HG03432 (cell line): ENCODE results near the gene CRLF1.
"Not testable (repeated sequence)": the region's sequence is repeated elsewhere in the genome, so short reads cannot be mapped to it uniquely, and the experiment has no call there.

Source experiments
- ATAC-seq: cut with Tn5 transposase; IDR thresholded peaks from one replicate; pipeline ENCODE4 v1.9.1; 2021; ENCODE audit warnings: mild to moderate bottlenecking, moderate library complexity; ENCODE audit not compliant: unreplicated experiment

Gene CRLF1

DNA sequence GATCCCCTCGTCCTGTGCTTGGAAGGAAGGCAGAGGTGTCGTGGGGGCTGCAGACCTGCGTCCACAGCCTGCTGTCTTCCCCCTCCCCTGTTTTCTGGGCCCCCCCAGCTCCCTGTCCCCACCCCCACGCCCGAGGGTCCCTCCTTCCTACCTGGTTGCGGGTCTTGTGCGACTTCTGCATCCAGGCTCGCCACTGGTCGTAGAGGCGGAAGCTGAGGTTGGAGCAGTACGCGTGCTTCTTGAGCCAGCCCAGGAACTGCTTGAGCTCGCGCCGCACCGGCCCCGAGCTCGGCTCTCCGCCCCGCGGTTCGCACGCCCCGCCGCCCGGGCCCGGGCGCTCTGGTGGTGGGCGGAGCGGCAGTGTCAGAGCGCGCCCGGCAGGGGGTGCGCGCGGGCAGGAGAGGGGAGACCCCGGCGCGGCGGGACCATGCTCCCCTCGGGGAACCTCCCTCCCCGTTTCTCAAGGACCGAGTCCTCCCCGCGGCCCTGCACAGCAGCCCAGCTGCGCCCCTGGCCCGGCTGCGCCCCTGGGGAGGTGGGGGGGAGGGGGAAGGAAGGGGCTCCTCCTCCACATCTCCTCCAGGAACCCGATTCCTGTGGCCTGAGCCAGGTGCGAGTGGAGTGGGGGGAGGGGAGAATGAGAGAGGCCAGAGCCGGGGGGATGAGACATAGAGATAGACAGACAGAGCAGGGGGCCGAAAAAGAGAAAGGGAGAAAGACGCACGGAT is 12.3 kb downstream of the CRLF1 start:
- peak; percentile 64 for ATAC-seq

DNA sequence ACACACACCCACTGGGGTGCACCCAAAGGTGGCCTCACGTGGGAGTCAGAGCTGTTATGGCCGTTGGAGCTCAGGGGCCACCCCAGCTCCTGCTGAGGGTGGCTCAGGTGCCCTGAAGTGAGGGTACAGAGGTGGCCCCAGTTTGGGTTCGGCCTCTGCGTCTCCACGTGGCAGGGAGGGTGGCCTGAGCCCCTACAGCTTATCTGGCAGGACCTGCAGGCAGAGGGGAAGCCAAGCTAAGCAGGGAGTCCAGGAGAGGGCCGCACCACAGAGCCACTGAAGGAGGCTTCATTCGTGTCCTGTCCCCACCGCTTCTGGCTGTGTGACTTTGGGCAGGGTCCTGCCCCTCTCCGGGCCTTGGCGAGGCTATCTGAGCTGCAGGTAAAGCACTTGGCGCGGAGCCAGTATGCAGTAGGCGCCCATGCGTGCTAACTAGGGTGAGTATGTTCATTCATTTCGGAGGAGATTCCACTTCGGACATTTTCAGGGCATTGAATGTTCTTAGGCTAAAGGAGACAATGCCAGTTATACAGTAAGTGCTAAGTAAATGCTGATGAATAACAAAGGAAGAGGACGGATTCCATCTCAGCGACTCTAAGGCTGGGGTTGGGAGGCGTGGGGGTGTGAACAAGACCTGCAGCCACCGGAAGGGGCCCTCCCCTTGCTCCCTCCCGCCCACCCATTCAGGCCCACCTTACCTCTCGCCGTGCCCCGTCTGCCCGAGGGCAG is 13.1 kb downstream of the CRLF1 start:
- no peak for ATAC-seq

DNA sequence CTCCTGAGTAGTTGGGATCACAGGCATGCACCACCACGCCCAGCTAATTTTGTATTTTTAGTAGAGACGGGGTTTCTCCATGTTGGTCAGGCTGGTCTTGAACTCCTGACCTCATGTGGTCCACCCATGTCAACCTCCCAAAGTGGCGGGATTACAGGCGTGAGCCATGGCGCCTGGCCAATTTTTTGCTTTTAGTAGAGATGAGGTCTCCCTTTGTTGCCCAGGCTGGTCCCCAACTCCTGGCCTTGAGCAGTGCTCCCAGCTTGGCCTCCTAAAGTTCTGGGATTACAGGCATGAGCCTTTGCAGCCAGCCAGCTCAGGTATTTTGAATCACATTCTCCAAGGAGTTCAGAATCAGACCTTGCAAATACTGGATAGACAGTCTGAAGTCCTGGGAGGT is 13.9 kb downstream of the CRLF1 start:
- ATAC-seq, result not testable (repeated sequence)

DNA sequence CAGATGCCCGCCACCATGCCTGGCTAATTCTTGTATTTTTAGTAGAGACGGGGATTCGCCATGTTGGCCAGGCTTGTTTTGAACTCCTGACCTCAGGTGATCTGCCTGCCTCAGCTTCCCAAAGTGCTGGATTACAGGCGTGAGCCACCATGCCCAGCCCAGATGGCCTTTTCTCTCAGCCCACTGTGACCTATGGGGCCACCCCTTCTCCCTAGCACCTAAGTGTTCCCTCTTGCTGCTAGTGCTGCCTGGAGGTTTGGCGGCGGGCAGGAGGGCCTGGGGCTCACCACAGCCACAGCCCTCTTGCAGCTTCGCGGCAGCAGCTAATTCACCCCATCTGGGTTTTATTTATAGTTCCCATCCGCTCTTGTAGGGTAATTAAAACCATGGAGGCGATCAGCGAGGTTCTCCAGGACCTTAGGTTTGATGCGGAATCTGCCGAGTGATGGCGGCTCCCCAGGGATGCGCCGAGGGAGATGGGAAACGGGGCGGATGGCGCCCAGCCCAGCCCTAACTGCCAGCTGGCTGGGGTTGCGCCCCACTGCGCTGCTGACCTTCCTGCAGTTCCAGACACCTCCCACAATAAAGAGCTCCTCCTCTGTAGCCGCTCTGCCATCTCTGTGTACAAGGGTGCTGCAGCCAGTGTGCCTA is 14.7 kb downstream of the CRLF1 start:
- ATAC-seq, result no peak

DNA sequence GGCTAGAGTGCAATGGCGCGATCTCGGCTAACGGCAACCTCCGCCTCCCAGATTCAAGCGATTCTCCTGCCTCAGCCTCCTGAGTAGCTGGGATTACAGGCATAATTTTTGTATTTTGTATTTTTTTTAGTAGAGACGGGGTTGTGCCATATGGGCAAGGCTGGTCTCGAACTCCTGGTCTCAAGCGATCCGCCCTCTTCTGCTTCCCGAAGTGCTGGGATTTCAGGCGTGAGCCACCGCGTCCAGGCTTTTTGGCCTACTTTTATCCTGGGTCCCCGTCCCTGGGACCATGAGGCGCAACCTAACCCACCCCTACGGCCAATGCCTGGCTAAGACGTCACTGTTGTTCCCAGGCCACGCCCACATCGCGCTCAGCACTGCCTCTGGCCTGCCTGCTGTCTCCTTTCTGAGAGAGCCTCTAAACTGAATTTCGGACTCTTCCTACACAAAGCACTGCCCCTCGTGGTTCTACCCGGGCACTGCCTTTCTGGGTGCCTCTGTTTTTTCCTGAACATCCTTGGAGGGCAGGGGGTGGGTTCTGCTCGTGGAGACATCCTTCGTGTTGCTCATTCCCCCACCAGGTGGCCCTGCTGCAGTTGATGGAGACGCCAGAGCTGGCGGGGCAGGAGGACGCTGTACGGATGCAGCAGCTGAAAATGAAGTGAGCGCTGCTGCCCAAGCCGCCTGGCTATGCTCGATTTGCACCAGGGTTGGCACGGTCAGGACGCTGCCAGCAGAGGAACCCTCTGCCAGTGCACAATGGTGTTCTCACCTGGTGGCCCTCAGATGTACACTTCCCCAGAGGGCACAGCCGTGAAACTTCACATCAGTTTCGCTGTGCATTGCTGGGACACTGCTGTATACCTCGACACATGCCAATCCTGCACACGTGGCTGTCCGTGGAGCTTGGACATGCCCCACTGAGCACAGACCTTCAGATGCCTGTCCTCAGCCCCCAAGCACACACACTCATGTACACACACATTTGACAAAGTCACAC is 16.0 kb downstream of the CRLF1 start:
- ATAC-seq, result no peak

DNA sequence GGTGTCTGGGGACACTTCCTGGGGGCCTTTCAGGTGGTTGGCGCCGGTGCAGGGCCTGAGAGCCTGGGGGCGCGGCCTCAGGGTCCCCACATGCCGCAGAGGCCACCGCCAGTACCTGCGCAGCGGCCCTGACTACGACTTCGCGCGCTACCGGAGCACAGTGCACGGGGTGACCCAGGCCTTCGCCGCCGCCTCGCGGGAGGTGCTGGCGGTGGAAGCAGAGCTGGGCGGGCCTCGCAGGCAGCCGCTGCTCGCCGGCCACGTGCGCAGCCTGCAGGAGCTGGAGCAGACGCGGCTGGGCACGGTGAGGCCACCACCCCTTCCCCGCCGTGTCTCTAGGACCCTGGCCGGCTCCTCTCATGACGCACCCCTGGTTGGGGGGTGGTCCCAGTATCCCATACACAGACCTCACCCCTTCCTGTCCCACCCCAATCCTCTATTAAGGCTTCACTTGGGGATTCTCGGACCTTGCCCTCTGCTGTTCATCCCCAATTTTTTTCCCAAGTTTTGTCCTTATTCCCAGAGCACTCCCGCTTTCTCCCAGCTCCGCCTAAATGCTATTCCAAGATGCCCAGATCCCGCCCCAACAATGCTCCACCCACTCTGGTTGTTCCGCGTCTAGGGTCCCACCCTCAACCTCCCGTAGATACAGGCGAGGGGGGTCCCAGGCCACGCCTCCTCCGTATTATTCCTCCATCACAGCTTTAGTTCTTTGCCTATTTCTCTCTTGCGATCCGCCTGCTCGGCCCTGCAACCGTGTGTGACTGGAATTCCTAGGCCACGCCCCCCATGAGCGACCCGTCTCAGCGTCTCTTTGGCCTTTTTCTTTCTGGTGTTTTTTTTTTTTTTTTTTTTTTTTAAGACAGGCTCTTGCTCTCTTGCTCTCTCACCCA is 17.0 kb downstream of the CRLF1 start:
- ATAC-seq, result peak; percentile 35

DNA sequence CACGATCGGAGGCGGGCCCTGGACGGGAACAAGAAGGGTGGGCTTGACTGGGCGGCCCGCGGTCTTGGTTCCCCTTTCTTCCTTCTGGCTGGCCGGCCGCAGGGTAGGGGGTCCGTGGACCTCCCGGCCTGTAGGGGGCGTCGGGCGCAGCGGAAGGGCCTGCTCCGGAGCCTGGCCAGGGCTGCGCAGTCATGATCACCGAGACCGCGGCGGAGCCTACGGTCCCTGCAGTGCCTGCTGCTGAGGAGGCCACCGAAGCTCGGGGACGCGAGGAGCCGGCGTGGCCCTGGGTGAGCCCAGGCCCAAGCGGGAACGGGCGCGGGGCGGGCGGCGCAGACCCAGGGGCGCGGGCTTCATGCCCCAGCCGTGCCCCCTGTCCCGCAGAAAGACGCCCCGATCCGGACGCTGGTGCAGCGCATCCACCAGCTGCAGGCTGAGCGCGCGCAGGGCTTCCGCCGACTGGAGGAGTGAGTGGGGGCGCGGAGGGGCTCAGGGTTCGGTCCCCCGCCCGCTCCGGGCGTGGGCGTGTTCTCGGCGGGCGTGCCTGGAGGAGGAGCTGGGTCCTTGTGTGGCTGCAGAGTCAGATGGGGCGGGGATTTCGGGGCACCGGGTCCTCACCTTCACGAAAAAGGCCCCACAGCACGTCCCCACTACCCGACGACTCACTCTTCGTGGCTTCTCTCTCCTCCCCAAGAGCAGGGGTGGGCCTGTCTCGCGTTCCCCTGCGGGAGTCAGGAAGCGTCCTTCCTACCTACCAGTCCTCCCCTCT is 17.8 kb downstream of the CRLF1 start, which contains the start of gene REX1BD:
Gene REX1BD (plus strand): TSS at position 188 of the 769 bp plus-strand sequence. CDS start 4 bp downstream, at position 192.
- ATAC-seq, result peak; percentile 84

DNA sequence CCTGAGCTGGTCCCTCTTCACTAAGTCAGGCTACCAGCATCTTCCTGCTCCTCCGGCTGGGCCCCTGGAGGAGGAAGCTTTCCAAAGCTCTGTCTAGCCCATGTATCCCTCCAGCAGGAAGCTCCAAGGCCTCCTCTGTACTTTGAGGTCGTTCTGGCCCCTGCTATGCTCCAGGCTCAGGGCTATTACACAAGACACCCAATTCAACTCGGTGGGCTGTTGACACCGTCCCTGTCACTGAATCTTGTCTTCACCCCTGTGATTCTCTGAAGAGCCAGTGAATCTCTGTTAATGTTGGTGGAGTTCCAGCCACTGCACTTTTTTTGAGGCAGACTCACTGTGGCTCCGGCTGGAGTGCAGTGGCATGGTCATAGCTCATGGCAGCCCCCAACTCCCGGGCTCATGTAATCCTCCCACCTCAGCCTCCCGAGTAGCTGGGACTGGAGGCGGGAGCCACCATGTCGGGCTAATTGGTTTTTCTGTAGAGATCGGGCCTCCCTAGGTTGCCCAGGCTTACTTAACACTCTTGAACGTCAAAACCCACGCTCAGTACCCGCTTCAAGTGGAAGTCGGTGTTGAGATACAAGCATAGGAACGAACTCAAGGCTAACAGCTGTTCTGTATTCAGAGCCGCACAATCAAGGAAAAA is 18.5 kb downstream of the CRLF1 start:
- no peak for ATAC-seq

DNA sequence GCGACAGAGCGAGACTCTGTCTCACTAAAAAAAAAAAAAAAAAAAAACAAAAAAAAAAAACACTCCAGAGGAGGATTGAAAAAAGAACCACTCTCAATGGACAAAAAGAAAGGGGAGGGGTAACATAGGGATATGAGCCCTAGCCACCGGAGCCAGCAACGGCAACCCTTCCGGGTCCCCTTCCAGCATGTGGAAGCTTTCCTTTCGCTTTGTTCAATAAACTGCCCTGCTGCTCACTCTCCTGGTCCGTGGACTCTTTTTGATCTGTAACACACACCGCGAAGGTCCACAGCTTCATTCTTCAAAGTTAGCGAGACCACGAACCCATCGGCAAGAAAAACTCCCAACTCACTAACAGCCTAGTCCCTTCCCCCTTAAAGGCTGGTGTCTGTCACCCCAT is 19.0 kb downstream of the CRLF1 start:
- ATAC-seq, result no peak

DNA sequence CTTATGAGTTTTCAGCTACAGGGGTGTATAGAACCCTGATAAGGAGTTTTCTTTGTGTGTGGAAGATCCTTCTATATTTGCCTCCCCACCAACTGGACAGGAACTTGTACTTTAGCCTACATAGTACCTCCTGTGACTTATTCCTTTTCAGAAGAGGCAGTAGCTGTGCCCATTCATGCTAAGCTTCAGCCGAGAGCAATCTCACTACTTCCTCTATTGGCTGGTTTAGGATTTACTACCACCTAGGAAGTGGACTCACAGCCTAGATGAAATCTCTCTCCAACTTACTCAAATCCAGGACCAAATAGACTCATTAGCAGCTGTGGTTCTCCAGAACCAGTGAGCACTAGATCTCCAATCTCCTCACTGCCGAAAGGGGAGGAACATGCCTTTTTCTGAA is 20.3 kb downstream of the CRLF1 start:
- ATAC-seq, result no peak

DNA sequence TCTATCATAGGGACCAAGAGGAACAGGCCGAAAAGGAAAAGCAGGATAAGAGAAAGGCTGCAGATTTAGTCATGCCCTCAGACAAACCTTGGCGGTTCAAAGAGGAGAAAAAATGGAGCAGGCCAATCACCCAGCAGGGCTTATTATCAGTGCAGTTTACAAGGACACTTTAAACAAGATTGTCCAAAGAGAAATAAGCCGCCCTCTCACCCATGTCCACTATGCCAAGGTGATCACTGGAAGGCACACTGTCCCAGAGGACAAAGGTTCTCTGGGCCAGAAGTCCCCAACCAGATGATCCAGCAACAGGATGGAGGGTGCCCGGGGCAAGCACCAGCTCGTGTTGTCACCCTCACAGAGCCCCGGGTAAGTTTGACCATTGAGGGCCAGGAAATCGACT is 26.3 kb downstream of the CRLF1 start:
- ATAC-seq, result no peak

DNA sequence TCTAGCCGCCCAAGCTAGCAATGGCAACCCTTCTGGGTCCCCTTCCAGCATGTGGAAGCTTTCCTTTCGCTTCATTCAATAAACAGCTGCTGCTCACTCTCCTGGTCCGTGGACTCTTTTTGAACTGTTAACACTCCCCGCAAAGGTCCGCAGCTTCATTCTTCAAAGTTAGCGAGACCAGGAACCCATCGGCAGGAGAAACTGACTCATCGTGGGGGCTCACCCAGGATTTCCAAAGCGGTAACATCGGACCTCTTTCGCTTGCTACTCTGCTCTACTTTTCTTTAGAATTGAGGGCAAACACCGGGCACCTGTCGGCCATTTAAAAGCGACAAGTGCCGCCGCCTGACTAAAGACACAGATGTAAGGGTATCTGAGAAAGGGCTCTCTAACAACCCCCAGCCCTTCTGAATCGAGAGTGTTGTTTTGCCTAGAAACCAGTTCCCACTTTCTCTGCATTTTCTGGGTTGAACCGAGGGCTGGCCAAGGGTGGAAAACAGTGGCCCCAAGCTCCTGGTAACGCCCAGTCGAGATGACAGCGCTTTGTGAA is 29.2 kb downstream of the CRLF1 start:
- no peak for ATAC-seq

DNA sequence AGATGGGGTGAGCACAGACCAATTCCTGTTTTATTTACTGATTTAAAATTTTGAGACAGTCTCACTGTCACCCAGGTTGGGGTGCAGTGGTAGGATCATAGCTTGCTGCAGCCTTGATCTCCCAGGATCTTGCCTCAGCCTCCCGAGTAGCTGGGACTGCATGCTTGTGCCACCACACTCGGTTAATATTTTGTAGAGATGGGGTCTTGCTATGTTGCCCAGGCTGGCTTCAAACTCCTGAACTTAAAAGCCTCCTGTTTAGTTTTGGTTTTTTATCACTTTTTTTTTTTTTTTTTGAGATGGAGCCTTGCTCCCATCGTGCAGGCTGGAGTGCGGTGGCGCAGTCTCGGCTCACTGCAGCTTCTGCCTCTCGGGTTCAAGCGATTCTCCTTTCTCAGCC is 30.2 kb downstream of the CRLF1 start:
- ATAC-seq, result no peak

DNA sequence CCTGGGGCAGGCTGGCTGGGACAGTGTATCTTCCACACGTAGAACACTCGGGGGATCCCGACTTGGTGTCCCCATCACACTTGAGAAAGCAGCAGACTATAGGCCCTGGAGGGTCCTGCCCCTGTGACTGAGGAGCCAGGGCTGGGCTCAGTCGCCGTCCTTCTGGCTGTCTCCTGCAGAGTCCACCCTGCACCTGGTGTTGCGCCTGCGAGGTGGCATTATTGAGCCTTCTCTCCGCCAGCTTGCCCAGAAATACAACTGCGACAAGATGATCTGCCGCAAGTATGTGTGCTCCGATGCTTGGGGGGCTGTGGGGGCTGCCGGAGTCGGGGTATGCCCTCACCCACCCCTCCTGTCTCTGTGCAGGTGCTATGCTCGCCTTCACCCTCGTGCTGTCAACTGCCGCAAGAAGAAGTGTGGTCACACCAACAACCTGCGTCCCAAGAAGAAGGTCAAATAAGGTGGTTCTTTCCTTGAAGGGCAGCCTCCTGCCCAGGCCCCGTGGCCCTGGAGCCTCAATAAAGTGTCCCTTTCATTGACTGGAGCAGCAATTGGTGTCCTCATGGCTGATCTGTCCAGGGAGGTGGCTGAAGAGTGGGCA is 31.8 kb downstream of the CRLF1 start:
- ATAC-seq, result no peak

DNA sequence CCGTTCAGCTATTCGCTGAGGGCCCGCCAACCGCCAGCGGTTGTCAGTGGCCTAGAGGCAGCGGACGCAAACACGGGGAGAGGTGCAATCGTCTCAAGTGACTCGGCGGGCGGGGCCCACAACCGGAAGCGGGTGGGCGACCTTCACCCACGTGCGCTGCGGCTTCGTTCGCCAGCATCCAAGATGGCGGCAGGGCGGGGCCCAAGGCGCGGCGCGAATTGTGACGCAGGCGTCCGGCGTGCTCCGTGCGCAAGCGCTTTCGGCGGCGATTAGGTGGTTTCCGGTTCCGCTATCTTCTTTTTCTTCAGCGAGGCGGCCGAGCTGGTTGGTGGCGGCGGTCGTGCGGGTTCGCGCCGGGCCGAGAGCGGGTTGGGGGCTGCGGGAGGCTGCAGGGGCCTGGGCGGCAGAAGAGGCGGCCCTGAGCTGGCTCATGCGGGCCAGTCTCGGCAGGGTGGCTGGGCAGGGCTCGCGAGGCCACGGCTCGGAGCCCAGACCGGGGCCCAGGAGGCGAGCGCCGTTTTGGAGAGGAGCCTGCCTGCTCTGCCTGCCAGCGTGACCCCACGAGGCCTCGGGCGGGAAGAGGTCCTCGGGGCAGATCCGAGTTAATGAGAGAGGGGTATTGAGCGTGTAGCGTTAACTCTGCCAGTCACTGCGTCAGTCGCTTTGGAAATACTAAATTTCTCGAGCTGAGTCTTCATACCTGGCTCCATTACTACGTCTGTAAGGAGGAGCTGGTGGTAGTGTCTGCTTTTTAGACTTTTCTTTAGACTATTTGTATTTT is 34.8 kb downstream of the CRLF1 start, which contains the start of gene UBA52:
Gene UBA52 (plus strand): TSS at position 294 of the 781 bp plus-strand sequence. CDS start 1,444 bp downstream, outside the sequence.
- peak; percentile 87 for ATAC-seq

DNA sequence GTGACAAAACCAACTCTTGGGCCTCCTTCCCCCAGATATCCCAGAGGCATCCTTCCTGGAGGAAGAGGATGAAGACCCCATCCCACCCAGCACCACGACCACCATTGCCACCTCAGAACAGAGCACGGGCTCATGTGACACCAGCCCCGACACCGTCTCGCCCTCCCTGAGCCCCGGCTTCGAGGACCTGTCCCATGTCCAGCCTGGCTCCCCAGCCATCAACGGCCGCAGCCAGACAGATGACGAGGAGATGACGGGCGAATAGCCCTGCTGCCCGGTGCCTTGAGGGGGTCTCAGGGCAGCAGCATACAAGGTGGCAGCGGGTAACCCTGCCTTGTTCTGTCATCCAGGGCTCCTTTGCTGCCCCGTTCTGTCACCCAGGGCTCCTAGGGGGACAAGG is 38.2 kb downstream of the CRLF1 start:
- no peak for ATAC-seq

DNA sequence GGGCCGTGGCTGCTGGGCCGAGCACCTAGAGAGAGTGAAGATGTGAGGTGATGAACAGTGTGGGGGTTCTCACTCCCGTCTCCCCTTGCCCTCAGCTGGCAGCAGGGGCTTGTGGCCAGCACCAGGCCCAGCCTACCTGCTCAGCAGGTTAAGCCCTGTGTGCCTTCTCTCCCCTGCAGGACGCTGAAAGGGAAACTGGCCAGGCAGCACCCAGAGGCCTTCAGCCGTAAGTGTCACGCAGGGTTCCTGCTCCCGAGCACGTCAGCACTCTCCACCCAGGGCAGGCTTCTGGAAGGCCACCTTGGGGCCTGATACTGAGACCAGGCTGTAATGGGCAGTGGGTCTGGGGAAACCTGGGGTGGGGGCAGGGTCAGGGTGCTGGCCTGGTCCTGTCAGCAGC is 39.6 kb downstream of the CRLF1 start:
- no peak for ATAC-seq
